IPS DF 19.7 (cell line): ENCODE measurements around the gene SIRPB1.
"Not testable (repeated sequence)": the region's sequence is repeated elsewhere in the genome, so short reads cannot be mapped to it uniquely, and the experiment has no call there.

Experiments used
- DNase-seq: peaks from one replicate; pipeline ENCODE4 v3.0.0-alpha.2; 2013; ENCODE audit warnings: low read depth, low spot score

The SIRPB1 gene

GRCh38 chr20:1637226-1637625, 17.4 kb upstream of the SIRPB1 start:
- no peak for DNase-seq

GRCh38 chr20:1636621-1637020, 16.8 kb upstream of the SIRPB1 start:
- no peak for DNase-seq

- DNase-seq = no peak
Measured at GRCh38 chr20:1635291-1635979, 15.6 kb upstream of the SIRPB1 start.

DNA sequence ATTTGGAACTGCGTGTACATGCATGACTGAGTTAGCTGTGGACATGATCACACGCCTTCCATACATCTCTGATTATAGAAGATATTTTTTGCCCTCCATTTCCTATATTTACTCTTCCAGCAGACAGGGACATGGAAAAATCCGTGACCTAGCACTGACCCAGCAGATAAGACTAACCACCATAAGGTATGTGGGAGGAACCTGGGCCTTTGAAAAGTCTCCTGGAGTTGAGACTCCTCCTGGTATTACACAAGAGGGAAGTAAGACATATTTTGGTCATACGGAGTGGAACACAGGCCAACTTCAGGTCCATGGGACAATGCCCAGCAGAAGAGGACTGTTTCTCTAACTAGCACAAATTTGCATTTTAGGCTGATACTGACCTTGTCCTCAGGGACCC, 13.7 kb upstream of the SIRPB1 start:
- no peak for DNase-seq

- no peak for DNase-seq
Measured at GRCh38 chr20:1632178-1632577, 12.4 kb upstream of the SIRPB1 start.

DNA sequence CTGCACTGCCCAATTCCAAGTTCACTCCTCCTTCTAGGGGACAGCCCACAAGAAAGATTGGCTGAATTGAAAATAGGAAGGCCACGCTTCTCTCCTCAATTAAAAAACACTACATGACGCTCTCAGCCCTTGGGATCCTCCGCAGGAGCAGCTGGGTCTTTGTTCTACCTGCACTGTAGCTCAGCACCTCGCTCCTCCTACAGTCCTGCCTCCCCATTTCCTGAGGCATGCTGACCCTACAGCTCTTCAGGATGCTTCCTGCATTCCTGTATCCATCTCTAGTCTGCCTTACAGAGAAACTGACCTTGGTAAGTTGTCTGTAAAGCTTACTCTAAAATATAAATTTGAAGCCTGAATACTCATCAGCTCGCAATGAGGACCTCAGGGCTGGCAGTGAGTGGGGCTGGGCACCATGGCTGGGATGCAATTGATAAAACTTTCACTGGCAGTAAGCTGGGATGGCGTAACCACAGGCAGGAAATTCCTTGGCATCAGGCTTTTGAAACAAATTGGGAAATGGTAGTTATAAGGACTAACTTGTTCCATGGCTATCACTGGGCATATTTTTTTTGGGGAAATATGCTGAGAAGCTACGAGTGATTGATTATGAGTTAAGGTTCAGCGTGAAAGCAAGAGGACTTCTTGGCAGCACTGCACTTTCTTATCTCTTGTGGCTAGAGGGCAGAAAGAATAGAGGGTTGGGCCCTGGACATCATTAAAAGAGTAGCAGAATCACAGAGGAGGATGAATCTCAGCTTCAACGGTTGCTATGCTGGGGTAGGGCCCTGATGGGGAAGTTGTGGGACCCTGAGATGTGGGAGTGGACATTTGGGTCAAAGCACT, 11.7 kb upstream of the SIRPB1 start:
- peak; percentile 45 for DNase-seq

- DNase-seq = no peak
Measured at GRCh38 chr20:1630186-1630585, 10.4 kb upstream of the SIRPB1 start.

DNA sequence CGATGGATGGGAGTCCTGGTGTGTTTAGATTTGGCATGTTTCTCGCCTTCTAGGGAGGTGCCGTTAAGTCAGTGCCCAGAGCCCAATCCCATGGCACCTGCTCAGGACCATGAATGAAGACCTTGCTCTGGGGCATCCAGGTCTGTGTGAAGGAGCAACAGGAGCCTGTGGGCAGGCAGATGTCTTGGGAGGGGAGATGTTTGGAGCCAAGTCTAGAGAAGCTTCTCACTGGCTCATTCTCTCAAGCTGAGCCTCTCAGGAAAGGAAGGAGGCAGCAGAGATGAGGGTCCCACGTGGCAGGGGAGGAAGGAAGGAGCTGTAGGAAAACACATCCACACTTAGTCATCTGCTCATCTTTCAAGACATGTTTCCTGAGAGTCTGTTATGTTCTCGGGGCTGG, 9.5 kb upstream of the SIRPB1 start:
- DNase-seq = no peak

GRCh38 chr20:1628621-1629020, 8.8 kb upstream of the SIRPB1 start:
- DNase-seq = no peak

DNA sequence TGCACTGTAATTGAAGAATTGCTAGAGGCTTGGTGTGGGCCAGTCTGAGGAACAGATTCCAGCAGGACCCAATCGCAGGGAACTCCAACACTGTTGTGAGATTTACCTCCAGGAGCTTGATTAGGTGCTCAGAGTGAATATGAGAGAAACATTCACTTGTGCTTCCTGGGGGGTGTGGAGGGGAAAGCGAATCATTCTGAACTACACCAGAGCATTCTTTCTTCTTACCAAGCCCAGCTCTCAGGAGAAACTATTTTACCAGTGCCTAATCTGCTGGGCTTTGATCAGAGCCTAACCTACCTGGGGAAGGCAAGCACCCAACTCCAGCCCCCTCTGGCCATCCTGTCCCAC, 7.4 kb upstream of the SIRPB1 start:
- DNase-seq = no peak

DNA sequence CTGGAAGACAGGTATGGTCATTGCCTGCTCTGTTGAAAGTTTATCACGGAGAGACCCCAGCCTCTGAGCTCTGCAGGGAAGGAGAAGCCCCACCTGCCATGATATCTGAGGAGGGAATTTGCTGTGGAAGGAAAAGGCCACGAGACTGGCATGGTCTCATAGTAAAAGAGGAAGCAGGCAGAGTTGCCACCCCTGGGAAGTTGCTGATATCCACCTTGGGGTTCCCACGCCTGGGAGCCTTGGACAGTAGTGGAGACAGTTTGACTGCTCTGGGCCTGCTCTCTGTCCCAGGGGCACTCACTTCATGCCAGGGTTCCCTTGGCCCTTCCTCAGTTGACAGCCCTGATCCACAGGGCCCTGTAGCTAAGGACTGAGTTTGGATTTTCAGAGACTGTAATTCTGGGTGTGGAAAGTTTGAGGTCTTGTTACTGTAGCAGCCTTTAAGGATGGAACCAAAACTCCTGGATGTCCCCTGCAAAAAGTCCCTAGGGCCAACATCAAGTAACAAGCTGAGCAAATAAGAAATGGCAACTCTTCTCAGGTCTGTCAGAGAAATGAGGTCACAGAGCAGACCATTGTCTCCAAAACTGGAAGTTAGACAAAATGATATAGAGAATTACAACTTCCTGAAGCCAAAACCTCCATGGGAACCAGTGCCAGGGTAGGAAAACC, 6.9 kb upstream of the SIRPB1 start:
- DNase-seq = no peak

GRCh38 chr20:1625083-1625690, 5.4 kb upstream of the SIRPB1 start:
- no peak for DNase-seq

DNA sequence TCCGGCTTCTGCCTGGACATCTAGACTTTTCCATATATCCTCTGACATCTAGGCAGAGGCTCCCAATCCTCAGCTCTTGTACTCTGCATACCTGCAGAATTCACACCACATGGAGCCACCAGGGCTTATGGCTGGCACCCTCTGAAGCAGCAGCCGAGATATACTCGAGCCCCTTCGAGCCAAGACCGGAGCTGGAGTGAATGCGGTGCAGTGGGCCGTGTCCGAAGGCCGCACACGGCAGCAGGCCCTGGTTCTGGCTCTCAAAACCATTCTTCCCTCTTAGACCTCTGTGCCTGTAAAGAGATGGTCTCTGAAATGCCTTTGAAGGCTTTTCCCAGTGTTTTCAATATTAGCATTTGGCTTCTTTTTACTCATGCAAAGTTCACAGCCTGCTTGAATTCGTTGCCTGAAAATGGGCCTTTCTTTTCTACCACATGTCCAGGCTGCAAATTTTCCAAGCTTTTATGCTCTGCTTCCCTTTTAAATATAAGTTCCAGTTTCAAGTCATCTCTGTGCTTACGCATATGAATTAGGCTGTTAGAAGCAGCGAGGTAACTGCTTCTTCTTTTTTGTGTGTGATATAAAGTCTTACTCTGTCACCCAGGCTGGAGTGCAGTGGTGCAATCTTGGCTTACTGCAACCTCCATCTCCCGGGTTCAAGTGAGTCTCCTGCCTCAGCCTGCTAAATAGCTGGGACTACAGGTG, 3.8 kb upstream of the SIRPB1 start:
- no peak for DNase-seq

DNA sequence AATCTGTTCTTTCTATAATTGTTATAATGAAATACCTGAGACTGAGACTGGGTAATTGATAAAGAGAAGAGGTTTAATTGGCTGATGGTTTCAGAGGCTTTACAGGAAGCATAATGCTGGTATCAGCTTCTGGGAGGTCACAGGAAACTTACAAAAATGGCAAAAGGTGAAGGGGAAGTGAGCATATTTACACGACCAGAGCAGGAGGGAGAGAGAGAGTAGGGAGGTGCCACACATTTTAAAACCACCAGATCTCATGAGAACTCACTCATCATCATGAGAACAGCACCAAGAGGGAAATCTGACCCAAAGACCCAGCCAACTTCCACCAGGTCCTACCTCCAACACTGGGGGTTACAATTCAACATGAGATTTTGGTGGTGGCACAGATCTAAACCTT, 2.6 kb upstream of the SIRPB1 start:
- no peak for DNase-seq

GRCh38 chr20:1621316-1621715, 1.5 kb upstream of the SIRPB1 start:
- DNase-seq = no peak

DNA sequence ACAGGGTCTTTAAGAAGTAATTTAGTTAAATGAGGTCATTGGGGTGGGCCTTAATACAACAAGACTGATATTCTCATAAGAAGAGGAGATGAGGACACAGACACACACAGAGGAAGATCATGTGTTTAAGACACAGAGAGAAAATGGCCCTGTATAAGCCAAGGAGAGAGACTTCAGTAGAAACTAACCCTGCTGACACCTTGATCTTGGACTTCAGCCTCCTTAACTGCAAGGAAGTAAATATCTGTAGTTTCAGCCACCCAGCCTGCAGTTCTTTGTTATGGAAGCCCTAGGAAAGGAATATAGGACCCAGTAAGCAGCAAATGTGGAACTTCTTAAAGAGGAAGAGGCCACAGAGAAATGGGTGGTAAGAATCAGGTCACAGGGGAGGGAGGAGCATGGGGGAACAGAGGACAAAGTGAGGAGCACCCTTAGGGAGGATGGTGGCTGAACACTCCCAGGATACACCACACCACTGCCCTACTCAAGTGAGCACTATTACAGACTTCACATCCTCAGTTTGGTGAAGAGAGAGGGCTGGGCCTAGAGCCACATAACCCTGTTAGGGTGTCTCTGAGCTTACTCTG, 762 bp downstream of the SIRPB1 start:
- no peak for DNase-seq

GRCh38 chr20:1618479-1618878, 1.3 kb downstream of the SIRPB1 start:
- no peak for DNase-seq

- DNase-seq = no peak
Measured at GRCh38 chr20:1616858-1617434, 2.9 kb downstream of the SIRPB1 start.

DNA sequence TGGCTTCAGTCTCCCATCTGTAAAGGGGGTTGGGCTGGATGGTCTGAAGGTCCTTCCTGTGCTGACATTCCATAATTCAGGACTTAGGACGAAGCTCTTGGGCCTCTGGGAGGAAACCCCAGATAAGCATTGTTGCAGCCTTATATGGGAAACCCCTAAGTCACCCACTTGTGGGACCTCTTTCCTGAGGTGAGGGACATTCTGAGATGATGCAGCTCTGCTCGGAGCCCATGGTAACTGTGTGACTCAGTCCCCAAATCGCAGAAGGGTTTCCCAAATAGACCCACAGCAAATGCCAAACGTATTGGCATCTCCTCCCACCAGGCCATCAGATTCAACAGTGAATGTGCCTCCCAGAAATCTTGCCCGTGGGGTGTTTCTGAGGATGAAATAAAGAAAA, 9.4 kb downstream of the SIRPB1 start:
- not testable (repeated sequence) for DNase-seq

DNA sequence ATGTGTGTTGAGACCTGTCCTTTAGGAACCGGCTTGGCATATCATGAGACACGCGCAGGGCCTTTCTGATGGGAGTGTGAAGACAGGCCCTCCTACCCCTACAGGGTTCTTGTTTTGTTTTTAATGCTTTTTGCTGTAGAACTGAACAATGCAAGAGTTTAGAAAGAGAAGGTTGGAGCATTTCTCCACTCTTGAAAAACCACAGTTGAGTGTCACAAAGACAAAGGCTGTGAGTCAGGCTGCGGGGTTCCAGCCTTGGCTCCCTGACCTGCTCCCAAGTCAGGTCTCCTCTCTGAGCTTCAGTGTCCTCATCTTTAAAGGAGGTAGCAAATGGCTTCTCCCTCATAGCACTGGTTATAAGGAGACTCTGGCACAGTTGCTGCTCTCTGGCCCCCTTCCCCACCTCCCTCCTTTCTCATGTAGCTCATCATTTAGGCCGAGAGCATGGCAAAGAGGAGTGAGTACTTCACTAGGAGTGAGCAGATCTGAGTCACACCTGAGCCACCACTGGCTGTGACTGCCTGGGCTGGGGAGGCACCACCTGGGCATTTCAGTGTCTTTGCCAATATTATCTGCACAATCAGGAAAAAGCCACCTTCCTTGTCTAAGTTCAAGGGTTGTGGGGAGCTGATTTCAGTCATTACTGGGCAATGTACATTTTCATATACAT, 11.0 kb downstream of the SIRPB1 start:
- not testable (repeated sequence) for DNase-seq
